Activated CD8-positive, alpha-beta memory T cell treated with anti-CD3 and anti-CD28 coated beads, Interleukin-2, amount 50 U/mL, for 1 hour (primary cell): Measurements from ENCODE around the gene TCF7L1.
"Not testable (repeated sequence)": the region's sequence is repeated elsewhere in the genome, so short reads cannot be mapped to it uniquely, and the experiment has no call there.

Source experiments
- DNase-seq: peaks from one replicate; pipeline ENCODE4 v3.0.0-alpha.2; 2020; ENCODE audit errors: extremely low read depth

TCF7L1 gene

DNA sequence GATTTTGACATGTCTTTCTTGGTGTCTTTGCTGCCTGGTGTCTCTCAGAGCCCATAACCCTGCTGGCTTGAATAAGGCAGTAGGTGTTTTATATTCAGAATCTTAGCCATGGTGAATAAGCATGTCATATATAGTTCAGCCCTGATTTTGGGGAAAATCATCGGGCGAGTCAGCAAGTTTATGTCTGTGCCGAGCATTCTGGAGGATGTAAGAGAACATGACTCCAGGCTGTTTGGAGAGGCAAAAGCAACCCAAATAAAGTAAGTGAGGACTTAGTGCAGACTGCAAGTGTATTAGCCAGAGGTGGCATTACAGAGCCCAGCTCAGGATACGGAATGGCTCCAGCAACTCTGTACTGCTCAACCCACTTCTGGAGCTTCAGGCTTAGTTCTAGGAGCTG is 50.3 kb downstream of the TCF7L1 start:
- DNase-seq, result no peak

DNA sequence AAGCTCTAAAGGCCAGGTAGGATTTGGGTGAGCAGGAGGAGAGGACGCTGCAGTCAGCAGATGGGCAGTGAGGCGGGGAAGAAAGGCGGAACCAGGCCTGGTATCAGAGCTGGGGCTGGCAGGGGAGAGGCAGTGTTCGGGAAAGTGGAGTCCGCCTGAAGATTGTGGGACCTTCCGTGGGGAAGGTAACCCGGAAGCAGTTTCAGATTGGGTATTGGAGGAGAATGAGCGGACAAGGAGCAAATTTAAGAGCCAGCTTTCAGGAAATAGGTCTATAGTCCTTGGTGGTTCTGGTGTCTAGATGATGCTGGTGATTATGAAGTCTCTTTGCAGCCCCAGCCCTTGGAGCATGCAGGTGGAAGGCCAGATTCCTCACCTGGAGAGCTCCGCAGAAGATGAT is 51.0 kb downstream of the TCF7L1 start:
- no peak for DNase-seq

DNA sequence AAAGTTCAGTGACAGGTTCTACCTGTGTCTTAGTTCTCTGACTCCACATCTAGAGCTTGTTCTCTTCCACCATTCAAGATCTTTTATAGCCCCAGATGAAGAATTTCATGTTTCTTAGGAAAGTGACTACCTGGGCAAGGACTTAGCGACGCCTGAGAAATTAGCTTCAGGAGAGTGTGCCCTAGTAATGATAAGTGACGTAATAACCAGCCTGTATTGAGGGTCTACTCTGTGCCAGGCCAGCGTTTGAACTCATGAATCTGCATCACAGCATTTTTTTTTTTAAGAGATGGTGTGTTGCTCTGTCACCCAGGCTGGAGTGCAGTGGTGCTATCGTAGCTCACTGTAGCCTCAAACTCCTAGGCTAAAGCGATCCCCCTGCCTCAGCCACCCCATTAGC is 51.8 kb downstream of the TCF7L1 start:
- DNase-seq, result no peak

DNA sequence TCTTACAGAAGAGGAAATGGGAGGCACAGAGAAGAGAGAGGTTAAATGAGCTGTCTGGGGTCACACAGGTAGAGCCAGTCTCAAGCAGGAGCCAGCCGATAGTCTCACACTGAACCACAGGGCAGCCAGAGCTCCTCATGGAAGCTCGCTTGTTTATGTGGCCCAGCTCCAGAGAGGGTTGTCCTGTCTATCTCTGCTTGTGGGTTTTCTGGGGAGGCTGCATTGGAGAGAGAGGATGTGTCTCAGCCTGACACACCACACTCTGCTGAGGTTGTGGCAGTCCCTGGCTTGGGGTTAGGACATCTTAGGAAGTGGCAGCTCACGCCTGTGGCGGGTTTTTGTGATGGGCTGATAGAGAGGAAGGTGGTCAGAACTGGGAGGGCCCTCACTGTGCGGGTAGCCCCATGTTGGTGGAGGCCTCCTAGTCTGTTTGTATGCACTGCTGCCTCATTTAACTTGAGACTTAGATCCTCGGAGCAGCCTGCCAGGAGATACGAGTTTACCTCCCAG is 52.3 kb downstream of the TCF7L1 start:
- no peak for DNase-seq

DNA sequence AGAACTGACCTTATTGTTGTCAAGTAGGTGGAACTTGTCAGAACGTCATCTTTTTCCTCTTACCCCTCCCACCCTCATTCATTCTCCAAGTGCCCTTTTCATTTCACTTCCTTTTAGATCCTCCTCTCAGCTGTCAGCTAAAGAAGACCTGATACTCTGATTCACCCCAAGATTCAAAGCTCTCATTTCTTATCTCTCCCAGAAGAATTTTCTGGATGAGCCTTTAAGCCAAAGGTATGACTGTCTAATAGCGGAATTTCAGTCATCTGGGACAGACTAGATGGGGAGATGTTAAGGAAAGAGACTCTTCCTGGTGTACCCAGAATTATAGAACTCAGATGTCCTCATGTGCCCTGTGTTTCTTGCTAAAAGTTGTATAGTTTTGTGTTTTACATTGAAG is 53.9 kb downstream of the TCF7L1 start:
- DNase-seq, result no peak

DNA sequence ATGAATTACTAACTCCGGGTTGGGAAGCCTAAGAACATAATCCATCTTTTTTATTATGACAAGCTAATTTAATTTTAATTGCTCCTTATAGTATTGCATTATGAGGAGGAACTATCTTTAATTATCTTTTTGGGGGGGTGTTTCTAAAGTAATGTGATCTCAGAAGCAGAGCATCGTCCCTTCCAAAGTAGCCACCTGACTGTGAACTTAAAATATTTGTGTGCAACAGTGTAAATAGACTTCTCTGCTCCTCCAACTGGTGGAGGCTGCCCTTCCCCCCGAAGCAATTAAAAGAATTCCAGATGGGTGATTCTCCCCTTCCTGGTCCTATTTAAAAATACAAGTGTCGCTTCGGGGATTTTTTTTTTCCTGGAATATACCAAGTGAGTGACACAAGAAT is 55.7 kb downstream of the TCF7L1 start:
- DNase-seq, result no peak

DNA sequence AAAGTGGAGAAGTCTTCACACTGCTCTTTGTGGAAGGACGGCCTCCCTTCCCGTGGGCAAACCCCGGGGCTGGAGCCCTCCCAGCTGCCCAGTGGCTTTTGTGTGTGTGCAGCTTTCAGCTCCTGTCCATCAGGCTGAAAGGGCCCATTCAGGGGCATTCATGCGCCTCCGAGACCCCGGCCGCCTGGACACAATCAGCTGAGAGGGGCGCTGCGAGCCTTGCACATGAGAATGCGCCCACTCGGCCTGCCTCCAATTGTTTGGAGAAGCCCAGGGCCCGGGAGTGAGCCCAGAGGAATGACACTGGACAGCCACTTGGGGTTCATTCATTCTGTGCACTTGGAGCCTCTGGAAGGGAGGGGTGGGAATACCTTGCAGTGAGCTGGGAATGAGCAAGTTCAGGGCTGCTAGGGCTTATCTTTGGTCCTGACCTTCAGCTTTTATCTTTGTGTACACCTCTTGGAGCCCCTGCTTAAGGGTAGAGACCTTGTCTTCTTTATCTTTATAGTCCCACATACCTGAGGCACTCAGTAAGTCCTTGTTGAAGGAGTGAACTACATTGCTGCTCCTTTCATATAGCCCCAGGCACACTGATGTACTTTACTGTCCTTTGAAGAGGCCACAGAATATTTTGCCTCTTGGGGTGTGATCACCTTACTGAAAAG is 56.5 kb downstream of the TCF7L1 start:
- no peak for DNase-seq

DNA sequence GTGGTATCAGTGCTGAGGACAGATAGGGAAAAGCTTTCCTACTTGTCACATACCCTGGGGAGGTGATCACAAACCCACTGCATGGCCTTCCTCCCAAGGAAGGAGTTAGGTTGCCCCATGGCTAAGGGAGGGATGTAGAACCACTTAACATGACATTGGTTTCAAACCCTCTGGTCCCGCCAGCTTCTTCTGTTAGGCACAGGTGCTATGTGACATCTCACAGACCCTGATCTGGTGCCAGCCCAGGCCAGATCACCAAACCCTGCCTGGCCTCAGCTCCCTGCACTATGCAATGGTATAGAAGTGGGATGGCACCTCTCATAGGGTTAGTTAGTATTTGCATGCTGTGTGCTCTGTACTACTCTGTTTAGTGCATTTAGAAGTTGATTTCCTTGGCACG is 58.0 kb downstream of the TCF7L1 start:
- DNase-seq, result no peak

DNA sequence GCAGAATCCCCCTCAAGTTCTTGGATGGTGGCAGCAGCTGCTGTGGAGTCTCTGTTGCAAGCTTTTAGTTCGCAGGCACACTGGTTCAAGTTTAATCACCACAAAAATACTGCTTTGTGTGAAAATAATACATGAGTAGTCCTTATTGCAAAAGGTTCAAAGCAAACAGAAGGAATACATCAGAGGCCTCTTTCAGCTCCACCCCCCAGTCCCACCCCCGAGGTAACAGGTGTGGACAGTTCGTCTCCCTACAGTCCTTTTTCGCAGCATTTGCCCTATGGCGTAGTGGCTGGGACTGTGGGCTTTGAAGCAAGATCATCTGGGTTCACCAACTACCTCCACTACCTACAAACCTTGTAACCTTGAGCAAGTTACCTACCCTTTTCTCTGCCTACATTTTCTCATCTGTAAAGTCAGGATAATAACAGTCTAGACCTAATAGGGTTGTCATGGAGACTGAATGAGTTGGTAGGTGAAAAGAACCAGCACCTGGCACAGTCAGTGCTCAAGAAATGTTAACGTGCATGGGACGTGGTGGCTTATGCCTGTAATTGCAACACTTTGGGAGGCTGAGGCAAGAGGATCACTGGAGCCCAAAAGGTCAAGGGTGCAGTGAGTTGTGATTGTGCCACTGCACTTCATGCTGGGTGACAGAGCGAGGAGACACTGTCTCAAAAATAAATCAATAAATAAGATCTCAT is 61.7 kb downstream of the TCF7L1 start:
- no peak for DNase-seq

DNA sequence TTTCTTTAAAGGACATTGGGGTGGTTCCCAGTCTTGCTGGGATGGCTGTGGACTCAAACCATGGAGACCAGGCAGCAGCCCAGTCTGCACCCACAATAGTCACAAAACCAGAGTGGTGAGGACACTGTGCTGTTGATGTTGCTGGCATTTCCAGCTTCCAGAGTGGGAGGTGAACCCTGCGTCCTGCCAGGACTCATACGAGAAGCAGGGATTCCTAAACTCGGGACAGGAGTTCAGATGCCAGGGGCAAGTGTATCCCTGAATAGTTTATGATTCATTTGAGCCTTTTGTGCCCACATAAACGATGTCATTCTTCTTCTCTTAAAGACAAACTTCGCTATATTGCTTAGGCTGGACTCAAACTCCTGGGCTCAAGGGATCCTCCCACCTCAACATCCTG is 62.8 kb downstream of the TCF7L1 start:
- DNase-seq, result no peak

DNA sequence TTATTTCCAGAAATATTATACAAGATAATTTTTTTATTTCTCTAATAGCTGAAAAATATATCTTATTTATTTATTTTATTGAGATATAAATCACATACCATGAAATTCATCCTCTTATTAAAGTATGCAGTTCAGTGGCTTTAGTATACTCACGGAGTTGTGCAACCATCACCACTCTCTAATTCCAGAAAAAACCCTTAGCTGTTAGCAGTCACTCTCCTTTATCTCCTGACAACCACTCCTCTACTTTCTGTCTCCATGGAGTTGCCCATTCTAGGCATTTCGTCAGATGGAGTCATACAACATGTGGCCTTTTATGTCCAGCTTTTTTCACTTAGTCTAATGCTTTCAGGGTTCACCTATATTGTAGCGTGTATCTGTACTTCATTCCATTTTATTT is 66.5 kb downstream of the TCF7L1 start:
- no peak for DNase-seq

DNA sequence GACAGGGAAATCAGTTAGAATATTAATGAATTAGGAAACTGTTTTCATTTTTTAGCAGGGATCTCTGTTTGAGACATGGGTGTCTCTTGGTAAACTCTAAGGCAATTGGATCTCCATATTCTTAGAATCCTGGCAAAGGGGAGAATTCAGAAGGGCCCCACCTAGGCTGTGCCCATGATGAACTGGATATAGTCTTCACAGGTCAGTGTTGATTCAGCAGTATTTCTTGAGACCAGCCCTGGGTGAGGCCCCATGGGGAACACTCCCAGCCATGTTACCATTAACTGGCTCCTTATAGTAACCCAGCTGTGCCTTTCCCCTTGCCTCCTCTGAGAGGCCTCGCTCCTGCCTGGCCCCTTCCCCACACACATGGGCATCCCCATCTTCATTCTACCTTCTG is 76.7 kb downstream of the TCF7L1 start:
- no peak for DNase-seq

DNA sequence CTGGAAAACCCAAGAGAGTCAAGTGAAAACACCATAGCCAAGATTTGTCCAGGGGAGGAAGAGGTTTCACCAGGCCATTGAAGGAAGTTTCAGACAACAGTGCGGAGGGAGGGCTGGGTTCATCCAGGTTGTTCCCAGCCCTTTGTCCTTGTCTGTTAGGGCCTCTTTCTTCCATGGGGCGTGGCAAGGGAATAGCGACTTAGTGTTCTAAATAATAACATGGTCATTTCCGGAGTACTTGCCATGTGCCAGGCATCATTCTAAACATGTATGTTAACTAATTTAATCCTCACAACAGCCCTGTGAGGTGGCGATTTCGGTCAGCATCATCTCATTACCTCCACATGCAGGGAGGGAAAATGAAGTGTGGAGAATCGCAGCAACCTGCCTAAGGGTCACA is 77.3 kb downstream of the TCF7L1 start:
- no peak for DNase-seq

DNA sequence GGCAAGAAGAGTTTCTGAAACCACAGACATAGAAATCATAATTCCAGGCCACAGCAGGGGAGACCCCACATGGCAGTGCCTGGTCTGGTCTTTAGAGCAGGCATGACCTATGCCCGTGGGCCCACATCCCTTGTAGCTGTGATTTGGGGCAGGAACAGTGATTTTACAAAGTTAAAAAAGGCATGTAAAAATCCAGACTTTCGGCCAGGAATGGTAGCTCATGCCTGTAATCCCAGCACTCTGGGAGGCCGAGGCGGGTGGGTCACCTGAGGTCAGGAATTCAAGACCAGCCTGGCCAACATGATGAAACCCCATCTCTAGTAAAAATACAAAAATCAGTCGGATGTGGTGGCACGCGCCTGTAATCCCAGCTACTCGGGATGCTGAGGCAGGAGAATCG is 78.4 kb downstream of the TCF7L1 start:
- DNase-seq, result not testable (repeated sequence)

DNA sequence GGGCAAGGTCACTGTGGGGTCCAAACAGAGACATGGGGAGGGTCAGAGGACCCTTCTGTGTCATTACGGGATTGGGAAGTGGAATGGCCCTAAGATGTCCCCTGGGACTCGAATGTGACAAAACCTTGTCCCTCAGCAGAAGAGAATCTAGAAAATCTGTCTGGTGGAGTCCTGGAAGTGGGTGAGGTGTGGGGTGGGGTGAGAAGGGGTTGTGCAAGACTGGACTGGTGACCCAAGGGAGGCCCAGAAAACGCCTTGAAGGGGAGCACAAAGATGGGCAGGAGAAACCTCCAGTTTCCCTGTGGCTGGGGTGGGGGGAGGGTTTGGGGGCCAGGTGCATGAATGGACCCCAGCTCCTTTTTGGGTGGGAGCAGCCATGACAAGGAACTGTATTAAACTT is 79.6 kb downstream of the TCF7L1 start:
- DNase-seq, result no peak

DNA sequence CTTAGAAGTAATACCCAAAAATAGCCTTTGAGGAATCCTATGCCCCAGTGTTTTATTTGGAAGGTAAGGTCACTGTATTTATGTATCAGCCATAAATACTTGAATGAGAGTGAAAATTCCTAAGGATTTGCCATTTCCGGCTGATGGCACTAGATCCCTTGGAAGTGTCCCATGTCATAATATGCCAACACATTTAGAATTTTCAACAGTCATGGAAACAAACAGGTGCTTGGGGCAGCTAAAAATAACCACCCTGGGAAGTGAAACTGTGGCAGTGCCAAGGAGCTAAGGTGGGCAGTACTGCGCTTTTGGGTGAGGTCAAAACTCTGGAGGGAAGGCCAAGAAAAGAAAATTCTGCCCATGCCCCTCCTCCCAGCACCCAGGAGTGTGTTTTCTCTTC is 80.2 kb downstream of the TCF7L1 start:
- DNase-seq, result no peak

DNA sequence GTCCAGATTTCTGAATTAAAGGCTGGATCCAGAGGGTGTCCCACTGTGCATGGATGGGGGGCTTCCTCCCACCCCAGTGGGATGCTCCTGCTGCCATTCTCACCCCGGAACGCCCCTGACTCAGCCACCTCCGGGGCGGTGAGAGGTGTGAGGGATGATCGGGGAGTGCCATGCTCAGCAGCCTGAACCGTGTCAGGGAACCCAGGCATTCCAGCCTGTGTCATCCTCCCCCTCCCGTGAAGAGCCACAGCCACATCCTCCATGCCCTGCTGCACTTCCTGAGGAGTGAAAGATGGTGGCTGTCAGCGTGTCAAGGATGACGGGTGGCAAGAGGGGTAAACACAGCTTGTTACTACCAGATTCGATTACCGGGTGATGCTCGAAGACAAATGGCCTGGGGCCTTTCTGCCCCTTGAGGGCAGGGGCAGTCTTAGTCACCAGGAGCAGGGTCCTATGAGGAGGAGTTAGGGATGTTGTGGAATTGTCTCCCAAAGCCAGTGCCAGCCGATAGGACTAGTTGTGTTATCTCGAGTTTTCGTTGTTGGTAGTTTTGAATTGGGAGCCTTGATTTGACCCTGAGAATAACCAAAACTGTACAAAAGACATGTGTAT is 80.8 kb downstream of the TCF7L1 start:
- no peak for DNase-seq

DNA sequence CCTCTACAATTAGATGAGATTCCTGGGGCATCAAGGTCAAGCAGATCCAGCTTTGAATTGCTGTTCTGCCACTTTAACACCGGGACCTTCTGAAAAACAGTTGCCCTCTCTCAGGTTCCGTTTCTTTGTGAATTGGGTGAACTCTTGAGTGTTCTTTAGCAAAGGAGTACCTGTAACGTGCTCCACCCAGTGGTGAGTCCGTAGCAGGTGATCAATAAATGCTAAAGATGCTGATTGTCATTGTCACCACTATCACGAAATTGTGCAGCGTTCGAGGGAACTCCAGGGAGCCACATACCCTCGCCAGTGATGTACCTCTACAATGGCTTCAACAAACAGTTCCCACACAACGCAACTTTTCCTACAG is 81.9 kb downstream of the TCF7L1 start:
- no peak for DNase-seq

DNA sequence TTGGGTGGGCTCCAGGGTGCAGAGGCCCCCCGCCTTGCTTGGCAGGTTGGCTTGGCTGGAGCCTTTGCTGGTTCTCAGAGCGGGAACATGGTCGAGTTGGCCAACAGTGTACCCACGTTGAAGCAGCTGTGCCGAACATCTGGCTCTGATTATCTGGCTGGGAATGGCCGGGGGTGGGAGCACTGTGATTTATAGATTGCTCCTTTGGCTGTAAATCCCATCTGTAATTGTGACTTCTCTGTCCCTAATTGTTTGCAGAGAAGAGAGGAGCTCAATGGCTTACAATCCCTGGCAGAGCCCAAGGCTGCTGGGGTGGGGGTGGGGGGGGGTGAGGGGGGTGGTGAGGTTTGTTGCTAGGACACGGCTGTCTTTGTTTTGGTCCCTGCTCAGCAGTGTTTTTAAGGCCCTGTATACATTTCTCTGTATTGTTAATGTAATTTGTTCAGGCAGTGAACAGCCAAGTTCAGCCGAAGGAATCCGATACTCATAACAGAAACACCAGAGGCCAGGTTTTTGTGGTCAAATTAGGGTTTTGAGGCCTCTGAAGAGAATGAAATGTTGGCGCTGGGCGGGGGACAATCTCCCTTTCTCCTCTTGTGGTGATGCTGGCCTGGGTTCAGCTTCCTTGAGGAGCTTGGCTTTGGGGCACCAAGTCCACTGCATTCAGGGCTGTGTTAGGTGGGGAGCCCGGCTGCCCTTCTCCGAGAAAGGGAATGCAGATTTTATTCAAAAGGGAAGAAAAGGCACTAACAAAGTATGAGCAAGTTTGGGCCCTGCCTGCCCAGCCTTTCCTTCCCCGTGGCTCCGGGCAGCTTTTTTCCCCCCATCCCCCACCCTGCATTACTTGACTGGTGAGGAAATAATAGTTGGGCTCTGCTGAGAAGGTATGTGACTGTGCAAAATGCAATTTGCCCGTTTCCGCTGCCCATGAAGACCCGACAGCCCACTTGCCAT is 82.5 kb downstream of the TCF7L1 start:
- DNase-seq, result no peak

DNA sequence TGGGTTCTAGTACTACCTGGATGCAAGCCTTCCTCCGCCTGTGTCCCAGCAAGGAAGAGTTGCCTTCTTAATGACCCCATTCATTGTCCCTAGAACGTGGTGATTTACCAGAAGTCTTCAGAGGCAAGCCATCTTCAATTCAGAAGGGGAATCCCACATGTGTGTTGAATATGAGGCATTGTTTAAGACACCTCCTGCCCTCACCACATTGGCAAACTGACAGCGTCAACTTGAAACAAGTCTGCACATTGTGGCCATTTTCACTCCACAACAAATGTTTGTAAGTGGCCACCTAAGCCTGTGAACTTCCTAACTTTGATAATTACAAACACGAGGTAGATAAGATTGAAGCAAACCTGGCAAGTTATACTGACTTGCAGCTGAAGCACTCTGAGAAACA is 83.7 kb downstream of the TCF7L1 start:
- no peak for DNase-seq

DNA sequence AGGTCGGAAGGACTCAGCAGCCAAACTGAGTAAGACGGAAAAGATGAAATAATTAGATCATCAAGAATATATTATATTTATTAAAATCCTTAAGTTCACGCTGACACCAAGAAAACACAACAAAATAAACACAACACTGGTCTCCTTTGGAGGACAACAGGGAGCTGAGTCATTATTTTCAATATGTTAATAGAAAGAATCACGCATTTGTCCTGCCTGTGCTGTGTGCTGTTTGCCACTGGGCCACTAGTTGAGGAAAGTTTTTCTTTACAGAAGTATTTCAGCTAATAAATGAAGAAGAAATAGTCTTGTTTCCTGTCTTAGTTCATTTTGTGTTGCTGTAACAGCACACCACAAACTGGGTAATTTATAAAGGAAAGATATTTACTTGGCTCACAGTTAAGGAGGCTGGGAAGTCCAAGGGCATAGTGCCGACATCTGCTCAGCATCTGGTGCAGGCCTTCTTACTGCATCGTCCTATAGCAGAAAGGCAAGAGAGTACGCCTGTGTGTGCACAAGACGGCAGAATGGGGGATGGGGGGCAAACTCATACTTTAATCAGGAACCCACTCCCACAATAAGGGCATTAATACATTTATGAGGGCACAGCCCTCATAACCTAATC is 88.0 kb downstream of the TCF7L1 start:
- no peak for DNase-seq

DNA sequence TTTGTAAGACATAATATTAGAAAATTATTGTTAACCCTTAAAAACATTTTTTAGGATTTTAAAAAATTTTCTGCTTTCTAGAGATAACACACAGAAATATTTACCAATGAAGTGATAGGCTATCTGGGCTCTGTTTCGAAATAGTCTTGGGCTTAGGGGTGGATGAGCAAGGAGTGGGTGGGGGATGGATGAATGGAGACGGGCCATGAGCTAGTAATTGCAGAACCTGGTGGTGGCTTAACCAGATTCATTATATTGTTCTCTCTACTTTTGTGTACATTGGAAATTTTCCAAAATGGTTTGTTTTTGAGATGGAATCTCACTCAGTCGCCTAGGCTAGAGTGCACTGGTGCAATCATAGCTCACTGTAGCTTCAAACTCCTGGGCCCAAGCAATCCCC is 89.6 kb downstream of the TCF7L1 start:
- DNase-seq, result no peak
